Esophagus muscularis mucosa (tissue), 4 donors: ENCODE measurements around the gene GRIK4. TPM values are rescaled to one million over a fixed set of nuclear protein-coding genes. Genes with fewer than 3 reads are reported as not detected.

Experiments used
- DNase-seq: peaks from one replicate; pipeline ENCODE4 v3.0.0-alpha.2; 2017; ENCODE audit errors: extremely low spot score
- H3K27ac ChIP-seq, 4 donors: fragments of 200-600 bp; sonication (generic); replicated peaks in 1 of 4; 1 replicate in 3 of 4; 2 replicates in 1 of 4; pipeline ENCODE4 v1.5.1; 2016 to 2019; ENCODE audit warnings: mild to moderate bottlenecking in 1 of 4
- H3K27me3 ChIP-seq, 4 donors: fragments of 200-600 bp; sonication (generic); one replicate each; pipeline versions ENCODE4 v1.5.1 to v1.6.0; 2016 to 2019
- H3K36me3 ChIP-seq, 4 donors: fragments of 200-600 bp; sonication (generic); one replicate each; pipeline ENCODE4 v1.5.1; 2016 to 2019
- H3K4me1 ChIP-seq, 4 donors: fragments of 200-600 bp; sonication (generic); one replicate each; pipeline ENCODE4 v1.5.1; 2016 to 2019
- H3K4me3 ChIP-seq, 4 donors: fragments of 200-600 bp; sonication (generic); 1 replicate in 2 of 4; 2 replicates in 2 of 4; pipeline ENCODE4 v1.5.1; 2016 to 2019; ENCODE audit warnings: mild to moderate bottlenecking in 4 of 4, moderate library complexity in 1 of 4
- H3K9me3 ChIP-seq, 4 donors: fragments of 200-600 bp; sonication (generic); 1 replicate in 3 of 4; 2 replicates in 1 of 4; pipeline ENCODE4 v1.5.1; 2016 to 2019
- EP300 ChIP-seq: sonication (generic); formaldehyde crosslinking; IDR thresholded peaks from one replicate; pipeline ENCODE4 v1.6.1; 2017; ENCODE audit warnings: antibody characterized with exemption
- POLR2A ChIP-seq: fragments of 450-650 bp; IDR thresholded peaks from one replicate; pipeline ENCODE4 v1.6.1; 2017; ENCODE audit warnings: antibody characterized with exemption, moderate library complexity, mild to moderate bottlenecking, low read depth
- POLR2AphosphoS5 ChIP-seq, 2 donors: sonication (generic); formaldehyde crosslinking; IDR thresholded peaks; one replicate each; pipeline ENCODE4 v1.6.1; 2017; ENCODE audit warnings: antibody characterized with exemption in 2 of 2
- WGBS: methylation state at CpG from one replicate; pipeline ENCODE4 v1.1.5; 2018; 5-methylcytosine and 5-hydroxymethylcytosine counted together
- intact Hi-C: fragments of 100-400 bp; cut with DNase I; formaldehyde crosslinking; loops from one replicate; pipeline ENCODE4 v1.15.1; 2023
- total RNA-seq, 4 donors: library from RNA; depleted of rRNA; stranded (reverse); fragments of >200 nt; gene quantifications; one replicate each; pipeline versions ENCODE4 v1.1.0 to v1.2.1, GENCODE V29; 2016
- TF ChIP-seq, protein P1 (sequence below), 3 experiments: fragments of 200-600 bp in 2 of 3; fragments of 450-650 bp in 1 of 3; sonication (generic) in 2 of 3; IDR thresholded peaks; one replicate each; pipeline ENCODE4 v1.5.1; 2017 to 2019; ENCODE audit warnings: antibody characterized with exemption in 3 of 3, mild to moderate bottlenecking in 2 of 3, moderate library complexity in 1 of 3

Gene GRIK4
- total RNA-seq, 4 donors from 2014 or later = 0.13 to 0.83 (median 0.43) TPM

DNA sequence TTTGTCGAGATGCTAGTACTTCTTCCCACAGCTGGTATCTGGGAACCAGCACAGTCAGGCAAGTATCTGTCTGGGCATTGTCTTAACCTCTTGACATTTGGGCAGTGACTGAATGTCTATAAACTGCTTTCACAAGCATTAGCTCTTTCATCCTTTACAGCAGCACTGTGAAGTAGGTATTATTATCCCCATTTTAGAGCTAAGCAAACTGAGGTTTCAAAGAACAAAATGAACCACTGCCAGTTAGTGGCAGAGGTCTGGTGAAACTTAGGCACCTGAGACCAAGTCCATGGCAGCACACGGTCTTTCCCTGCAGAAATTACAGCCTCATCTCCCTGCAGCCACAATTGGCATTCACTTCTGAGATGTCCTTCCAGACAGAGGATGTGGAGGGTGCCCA is 401.4 kb downstream of the GRIK4 start:
- Histone ChIP-seq H3K27ac (no peak overlapping the region), H3K27me3 (peaks cover 0 to 21% (median 0%) of the 10 kb centered on the region in 4 donors), H3K36me3 (no peaks in the 10 kb centered on the region), H3K9me3 (no peaks in the 10 kb centered on the region), H3K4me3 (no peak overlapping the region), H3K4me1 (no peaks in the 10 kb centered on the region)
- DNase-seq = no peak
- intact Hi-C loops = no loop called here
- 96% methylated on average over 2 of the region's 2 CpGs for WGBS
- TF ChIP-seq EP300 = no peak
- no peak for TF ChIP-seq POLR2A
- no peak for TF ChIP-seq POLR2AphosphoS5 (IDR thresholded peaks at IDR 0.05)
- TF ChIP-seq, protein P1, sequence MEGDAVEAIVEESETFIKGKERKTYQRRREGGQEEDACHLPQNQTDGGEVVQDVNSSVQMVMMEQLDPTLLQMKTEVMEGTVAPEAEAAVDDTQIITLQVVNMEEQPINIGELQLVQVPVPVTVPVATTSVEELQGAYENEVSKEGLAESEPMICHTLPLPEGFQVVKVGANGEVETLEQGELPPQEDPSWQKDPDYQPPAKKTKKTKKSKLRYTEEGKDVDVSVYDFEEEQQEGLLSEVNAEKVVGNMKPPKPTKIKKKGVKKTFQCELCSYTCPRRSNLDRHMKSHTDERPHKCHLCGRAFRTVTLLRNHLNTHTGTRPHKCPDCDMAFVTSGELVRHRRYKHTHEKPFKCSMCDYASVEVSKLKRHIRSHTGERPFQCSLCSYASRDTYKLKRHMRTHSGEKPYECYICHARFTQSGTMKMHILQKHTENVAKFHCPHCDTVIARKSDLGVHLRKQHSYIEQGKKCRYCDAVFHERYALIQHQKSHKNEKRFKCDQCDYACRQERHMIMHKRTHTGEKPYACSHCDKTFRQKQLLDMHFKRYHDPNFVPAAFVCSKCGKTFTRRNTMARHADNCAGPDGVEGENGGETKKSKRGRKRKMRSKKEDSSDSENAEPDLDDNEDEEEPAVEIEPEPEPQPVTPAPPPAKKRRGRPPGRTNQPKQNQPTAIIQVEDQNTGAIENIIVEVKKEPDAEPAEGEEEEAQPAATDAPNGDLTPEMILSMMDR (IDR thresholded peaks at IDR 0.05) = no peak

DNA sequence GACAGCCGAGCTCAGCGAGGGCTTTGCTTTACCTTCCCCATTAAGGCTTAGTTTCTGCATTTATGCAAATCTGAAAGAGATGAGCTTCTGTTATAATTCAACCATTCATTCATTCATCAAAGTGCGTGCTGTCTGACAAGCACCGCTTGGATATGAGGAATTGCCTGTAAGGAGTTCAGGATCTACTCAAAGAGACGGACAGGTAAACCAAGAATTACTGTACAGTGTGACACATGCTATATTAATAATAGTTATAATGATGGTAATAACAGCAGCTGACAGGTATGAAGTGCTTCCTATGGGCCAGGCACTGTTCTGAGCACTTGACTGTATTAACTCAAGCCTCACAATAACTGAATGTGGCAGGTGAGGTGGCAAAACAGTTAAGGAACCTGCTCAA is 402.5 kb downstream of the GRIK4 start:
- 74% methylated on average over 5 of the region's 5 CpGs for WGBS
- Histone ChIP-seq H3K27ac (no peak overlapping the region), H3K9me3 (no peaks in the 10 kb centered on the region), H3K4me3 (no peak overlapping the region), H3K27me3 (peaks cover 0 to 21% (median 0%) of the 10 kb centered on the region in 4 donors), H3K36me3 (no peaks in the 10 kb centered on the region), H3K4me1 (no peaks in the 10 kb centered on the region)
- intact Hi-C loops = no loop called here
- no peak for DNase-seq
- no peak for TF ChIP-seq POLR2AphosphoS5 (IDR thresholded peaks at IDR 0.05)
- no peak for TF ChIP-seq POLR2A
- TF ChIP-seq, protein P1 (IDR thresholded peaks at IDR 0.05) = no peak

DNA sequence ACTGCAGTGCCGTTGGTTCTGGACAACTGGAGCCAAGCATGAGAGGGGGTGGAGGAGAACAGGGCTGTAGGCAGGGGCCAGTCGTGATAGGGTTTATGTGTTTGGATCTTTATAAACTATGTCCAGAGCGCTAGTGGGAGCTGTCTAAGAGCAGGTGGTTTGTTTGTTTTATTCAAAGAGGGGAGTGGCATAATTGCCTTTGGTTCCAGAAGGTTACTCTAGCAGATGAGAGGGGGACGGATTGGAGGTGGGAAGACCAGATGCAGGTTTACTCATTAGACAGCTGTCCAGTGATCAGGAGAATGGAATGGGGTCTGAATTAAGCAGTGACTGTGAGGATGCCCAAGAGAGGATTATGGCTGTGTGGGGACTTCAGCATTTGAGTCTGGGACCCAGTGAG is 403.1 kb downstream of the GRIK4 start:
- no peaks in the 10 kb centered on the region for H3K4me1 ChIP-seq
- intact Hi-C loops = no loop called here
- no peaks in the 10 kb centered on the region for H3K9me3 ChIP-seq
- TF ChIP-seq POLR2A (no peak), EP300 (no peak), POLR2AphosphoS5 (IDR thresholded peaks at IDR 0.05) (no peak)
- TF ChIP-seq, protein P1 (IDR thresholded peaks at IDR 0.05) = no peak
- H3K27ac ChIP-seq = no peak overlapping the region
- H3K4me3 ChIP-seq = no peak overlapping the region
- WGBS = 47% methylated on average over 4 of the region's 4 CpGs
- H3K27me3 ChIP-seq = peaks cover 0 to 21% (median 0%) of the 10 kb centered on the region in 4 donors
- DNase-seq = no peak
- no peaks in the 10 kb centered on the region for H3K36me3 ChIP-seq

DNA sequence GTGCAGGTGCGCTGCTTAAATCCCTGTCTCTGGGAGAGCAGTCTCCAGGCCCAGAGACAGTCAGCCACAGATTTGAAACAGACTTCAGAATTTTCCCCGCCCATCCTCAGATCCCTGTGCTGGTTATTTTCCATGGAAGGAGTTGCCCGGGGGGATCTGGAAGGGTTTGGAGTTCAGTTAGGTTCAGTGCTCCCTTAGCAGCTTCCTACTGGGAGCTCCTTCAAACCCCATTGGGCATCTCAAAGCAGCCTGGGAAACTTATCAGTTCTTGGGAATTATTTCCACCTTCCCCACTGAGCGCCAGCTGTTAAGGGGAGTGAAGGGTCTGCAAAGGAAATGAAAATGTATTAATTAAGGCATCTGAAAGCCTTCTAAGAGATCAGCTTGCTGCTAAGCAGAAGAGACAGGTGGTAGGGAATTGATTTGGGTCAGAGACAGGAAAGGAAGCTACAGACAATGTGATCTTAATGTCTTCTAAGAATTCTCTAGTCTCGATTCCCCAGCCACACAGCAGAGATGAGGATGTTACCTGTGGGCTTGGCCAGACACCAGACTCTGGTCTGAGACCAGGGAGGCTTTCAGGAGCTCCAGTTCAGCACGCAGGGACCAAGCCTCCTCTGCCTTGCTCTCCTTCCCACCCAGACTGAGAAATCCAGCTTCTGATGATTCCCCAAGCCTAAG is 406.2 kb downstream of the GRIK4 start:
- H3K4me3 ChIP-seq = no peak overlapping the region
- DNase-seq = no peak
- WGBS = 69% methylated on average over 6 of the region's 6 CpGs
- H3K9me3 ChIP-seq = no peaks in the 10 kb centered on the region
- no peak overlapping the region for H3K27ac ChIP-seq
- H3K36me3 ChIP-seq = no peaks in the 10 kb centered on the region
- H3K27me3 ChIP-seq = peaks cover 0 to 21% (median 0%) of the 10 kb centered on the region in 4 donors
- H3K4me1 ChIP-seq = no peaks in the 10 kb centered on the region
- no peak for TF ChIP-seq POLR2A
- no peak for TF ChIP-seq EP300
- no peak for TF ChIP-seq POLR2AphosphoS5 (IDR thresholded peaks at IDR 0.05)
- TF ChIP-seq, protein P1 (IDR thresholded peaks at IDR 0.05) = no peak
- intact Hi-C loops = no loop called here

DNA sequence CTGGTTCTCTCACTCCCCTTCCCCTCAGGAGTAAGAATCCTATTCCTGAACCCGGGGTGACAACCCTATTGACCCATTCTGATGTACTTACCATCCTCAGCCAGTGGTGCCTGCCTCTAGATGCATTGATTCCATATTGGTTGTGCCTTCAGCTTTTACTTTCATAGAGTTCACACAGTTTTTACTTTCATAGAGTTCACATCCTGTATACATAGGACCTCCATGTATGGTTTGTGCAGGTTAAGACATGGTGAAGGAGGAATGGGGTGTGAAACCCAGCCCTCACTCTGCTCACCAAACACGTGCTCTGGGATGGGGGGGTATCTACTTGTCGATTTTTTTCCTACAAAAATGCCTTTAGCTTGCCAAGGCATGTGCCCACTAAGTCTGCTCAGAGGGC is 406.7 kb downstream of the GRIK4 start:
- H3K27ac ChIP-seq = no peak overlapping the region
- H3K36me3 ChIP-seq = no peaks in the 10 kb centered on the region
- intact Hi-C loops = no loop called here
- DNase-seq = no peak
- no peak overlapping the region for H3K4me3 ChIP-seq
- H3K4me1 ChIP-seq = no peaks in the 10 kb centered on the region
- 75% methylated on average over 3 of the region's 3 CpGs for WGBS
- no peaks in the 10 kb centered on the region for H3K9me3 ChIP-seq
- H3K27me3 ChIP-seq = peaks cover 0 to 21% (median 0%) of the 10 kb centered on the region in 4 donors
- no peak for TF ChIP-seq POLR2A
- TF ChIP-seq, protein P1 (IDR thresholded peaks at IDR 0.05) = no peak
- no peak for TF ChIP-seq POLR2AphosphoS5 (IDR thresholded peaks at IDR 0.05)
